ENCODE measurements around the gene ADAMTS12.

GRCh38 chr5:33494466-33494865 lies 397.3 kb downstream of the ADAMTS12 start:
- no peak for TF ChIP-seq CTCF (IDR thresholded peaks at IDR 0.05; ENCODE audit: low read depth, low read length, missing input control)
- TF ChIP-seq NR2F2 (IDR thresholded peaks at IDR 0.05): no peak
- TF ChIP-seq GABPA (IDR thresholded peaks at IDR 0.05 in 1 of 2, conservative IDR thresholded peaks at IDR 0.05 in 1 of 2): no peak
- no peak for TF ChIP-seq REST (IDR thresholded peaks at IDR 0.05)
- TF ChIP-seq RXRA (IDR thresholded peaks at IDR 0.05): no peak
- TF ChIP-seq FOXA1 (IDR thresholded peaks at IDR 0.05): no peak
- no peak for TF ChIP-seq TAF1 (conservative IDR thresholded peaks at IDR 0.05)
- no peak for TF ChIP-seq SP1 (IDR thresholded peaks at IDR 0.05)
- TF ChIP-seq JUND (IDR thresholded peaks at IDR 0.05): no peak
- no peak for TF ChIP-seq MAX (IDR thresholded peaks at IDR 0.05)
- no peak for TF ChIP-seq FOXA2 (IDR thresholded peaks at IDR 0.05)

All from liver (tissue), 3 donors.